Measurements from ENCODE around the gene LSS. TPM values are rescaled to one million over a fixed set of nuclear protein-coding genes. Genes with fewer than 3 reads are reported as not detected.

LSS gene
- total and polyA plus RNA-seq, 2 of the 4 experiments (the other 2 are of a cell fraction): 43.4 to 58.1 TPM

DNA sequence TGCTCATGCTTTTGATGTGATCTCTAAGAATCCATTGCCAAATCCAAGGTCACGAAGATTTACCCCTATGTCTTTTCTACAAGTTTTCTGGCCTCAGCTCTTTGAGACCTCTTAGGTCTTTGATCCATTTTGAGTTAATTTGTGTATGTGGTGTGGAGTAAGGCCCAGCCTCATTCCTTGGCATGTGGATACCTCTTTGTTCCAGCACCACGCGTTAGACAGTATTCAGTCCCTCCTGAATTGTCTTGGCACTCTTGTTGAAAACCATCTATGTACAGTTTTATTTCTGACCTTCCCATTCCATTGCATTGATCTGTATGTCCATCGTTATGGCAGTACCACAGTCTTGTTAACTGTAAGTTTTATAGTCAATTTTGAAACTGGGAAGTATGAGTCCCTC, 65.2 kb downstream of the LSS start:
- in situ Hi-C loops (cut with MboI; ENCODE audit: low sequenced_read_pairs): no loop called here
- no TSS peak for BruUV-seq (replicated peaks)
- no peak overlapping the region for H4K8ac ChIP-seq (ENCODE audit: low read depth in 2 of 2, low read length in 2 of 2)

More for the DNA sequence above, 65.2 kb downstream of the LSS start:
- TF ChIP-seq MAFK (IDR thresholded peaks at IDR 0.05; ENCODE audit: low read depth, low read length): no peak
- TF ChIP-seq SMC3 (IDR thresholded peaks at IDR 0.05; ENCODE audit: low read depth, low read length): no peak
- TF ChIP-seq RCOR1 (IDR thresholded peaks at IDR 0.05; ENCODE audit: insufficient replicate concordance, low read length): no peak
- no peak for TF ChIP-seq CEBPB (IDR thresholded peaks at IDR 0.05; ENCODE audit: low read depth, low read length)
- no peak for TF ChIP-seq MXI1 (IDR thresholded peaks at IDR 0.05; ENCODE audit: borderline replicate concordance, low read depth, low read length)
- no peak for TF ChIP-seq RFX5 (IDR thresholded peaks at IDR 0.05; ENCODE audit: low read depth, low read length)
- no peak for TF ChIP-seq RAD21 (IDR thresholded peaks at IDR 0.05; ENCODE audit: low read length)
- TF ChIP-seq, protein P1, sequence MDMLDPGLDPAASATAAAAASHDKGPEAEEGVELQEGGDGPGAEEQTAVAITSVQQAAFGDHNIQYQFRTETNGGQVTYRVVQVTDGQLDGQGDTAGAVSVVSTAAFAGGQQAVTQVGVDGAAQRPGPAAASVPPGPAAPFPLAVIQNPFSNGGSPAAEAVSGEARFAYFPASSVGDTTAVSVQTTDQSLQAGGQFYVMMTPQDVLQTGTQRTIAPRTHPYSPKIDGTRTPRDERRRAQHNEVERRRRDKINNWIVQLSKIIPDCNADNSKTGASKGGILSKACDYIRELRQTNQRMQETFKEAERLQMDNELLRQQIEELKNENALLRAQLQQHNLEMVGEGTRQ (IDR thresholded peaks at IDR 0.05; ENCODE audit: low read depth, low read length): no peak
- no peak for TF ChIP-seq CHD1 (IDR thresholded peaks at IDR 0.05; ENCODE audit: low read depth, low read length)
- H3K4me3 ChIP-seq (ENCODE audit: insufficient read depth, low read depth, low read length): no peak overlapping the region
- DNase-seq: no peak
- no peak for ATAC-seq (ENCODE audit: low read depth)
- H2BK120ac ChIP-seq (ENCODE audit: low read depth, low read length): no peak overlapping the region
- H2AK9ac ChIP-seq (replicated peaks; ENCODE audit: low read depth, low read length, poor library complexity): no peak overlapping the region
- no peaks in the 10 kb centered on the region for H3K9me1 ChIP-seq (ENCODE audit: insufficient read depth, low read length)
- H3K23ac ChIP-seq (ENCODE audit: low read depth, low read length): no peak overlapping the region
- POLR2A ChIA-PET (ENCODE audit: unreplicated experiment): no interaction called here
- CTCF ChIA-PET: no interaction called here
- H2AFZ ChIP-seq (replicated peaks; ENCODE audit: low read length, poor library complexity): no peak overlapping the region
- no peak overlapping the region for H4K5ac ChIP-seq (ENCODE audit: low read depth, low read length)
- H3K9ac ChIP-seq (ENCODE audit: low read depth, low read length): no peak overlapping the region
- H3K4ac ChIP-seq (ENCODE audit: low read depth, low read length): no peak overlapping the region
- H3K4me2 ChIP-seq (ENCODE audit: low read depth, low read length): no peak overlapping the region
- H4K91ac ChIP-seq (ENCODE audit: insufficient read depth, low read depth, low read length): no peak overlapping the region
- H3K18ac ChIP-seq (ENCODE audit: low read depth, low read length): no peak overlapping the region
- H2BK15ac ChIP-seq (ENCODE audit: low read depth, low read length): no peak overlapping the region
- H4K20me1 ChIP-seq (ENCODE audit: insufficient read depth, low read length): no peaks in the 10 kb centered on the region
- H3K27me3 ChIP-seq (ENCODE audit: control insufficient read depth, insufficient read depth, low read length): no peaks in the 10 kb centered on the region
- no peak overlapping the region for H2AK5ac ChIP-seq (ENCODE audit: low read depth, low read length)
- no peak overlapping the region for H2BK20ac ChIP-seq (ENCODE audit: low read depth, low read length)
- H3K27ac ChIP-seq (ENCODE audit: insufficient read depth, low read length): no peak overlapping the region
- 90% methylated on average over 2 of the region's 4 CpGs; no CpG with 5 or more reads in 1 of the 2 experiments for WGBS, 2 experiments (ENCODE audit: extremely low coverage in 2 of 2, insufficient read length in 1 of 2)
- intact Hi-C loops (cut with micrococcal nuclease) (no loop called here), dilution Hi-C loops (cut with HindIII; ENCODE audit: low sequenced_read_pairs, unreplicated experiment) (no loop called here)
- no peaks in the 10 kb centered on the region for H3K79me1 ChIP-seq (ENCODE audit: low read depth in 1 of 2, low read length in 2 of 2)
- no peak overlapping the region for H2BK5ac ChIP-seq (ENCODE audit: low read depth, low read length, poor library complexity, severe bottlenecking)
- peaks cover 2% of the 10 kb centered on the region; the same call in 1 of the 2 replicates for H3K9me3 ChIP-seq (ENCODE audit: control insufficient read depth, insufficient read depth, low read length)
- no peak overlapping the region for H3K14ac ChIP-seq (replicated peaks; ENCODE audit: low read depth, low read length)
- H3K4me1 ChIP-seq (ENCODE audit: control insufficient read depth, insufficient read depth, low read length): no peaks in the 10 kb centered on the region
- H3K36me3 ChIP-seq (ENCODE audit: control insufficient read depth, insufficient read depth, low read length): peaks cover 5% of the 10 kb centered on the region
- no peak overlapping the region for H3K56ac ChIP-seq (ENCODE audit: extremely low read depth, insufficient read depth, low read length)
